Endothelial cell (in vitro differentiated cells): ENCODE data around the gene NFS1. TPM values are rescaled to one million over a fixed set of nuclear protein-coding genes. Genes with fewer than 3 reads are reported as not detected.

Experiments
- DNase-seq: peaks from one replicate; pipeline ENCODE4 v3.0.0; 2021; ENCODE audit warnings: low spot score
- H3K27ac Mint-ChIP-seq: one replicate; pipeline ENCODE4 v1.8.0; 2021; ENCODE audit warnings: mixed read lengths, inconsistent platforms; ENCODE audit not compliant: unreplicated experiment
- H3K27me3 Mint-ChIP-seq: one replicate; pipeline ENCODE4 v1.8.0; 2021; ENCODE audit warnings: mild to moderate bottlenecking, moderate library complexity, mixed read lengths, inconsistent platforms; ENCODE audit not compliant: unreplicated experiment
- H3K36me3 Mint-ChIP-seq: one replicate; pipeline ENCODE4 v1.8.0; 2021; ENCODE audit warnings: mild to moderate bottlenecking, low read depth, mixed read lengths, inconsistent platforms; ENCODE audit not compliant: unreplicated experiment
- H3K4me1 Mint-ChIP-seq: one replicate; pipeline ENCODE4 v1.8.0; 2021; ENCODE audit warnings: mild to moderate bottlenecking, mixed read lengths, inconsistent platforms; ENCODE audit not compliant: unreplicated experiment
- H3K4me3 Mint-ChIP-seq: one replicate; pipeline ENCODE4 v1.8.0; 2021; ENCODE audit warnings: mild to moderate bottlenecking, mixed read lengths, inconsistent platforms; ENCODE audit not compliant: unreplicated experiment
- H3K9me3 Mint-ChIP-seq: one replicate; pipeline ENCODE4 v1.8.0; 2021; ENCODE audit warnings: mixed read lengths, inconsistent platforms; ENCODE audit not compliant: unreplicated experiment
- CTCF ChIP-seq: fragments of 200-600 bp; sonication (generic); IDR thresholded peaks from one replicate; pipeline ENCODE4 v1.5.0; 2021; ENCODE audit warnings: antibody characterized with exemption; ENCODE audit not compliant: unreplicated experiment
- total RNA-seq: library from RNA; stranded (reverse); fragmentation: NEBNext Ultra II Directional; extraction: Animal tissue kit (Norgen Biotek cat#: 25700); gene quantifications from one replicate; pipeline ENCODE4 v1.2.1, GENCODE V29; 2021; ENCODE audit not compliant: unreplicated experiment

NFS1 gene
- total RNA-seq, 1 donor from 2014 or later = 18.3 TPM

GRCh38 chr20:35735826-35736470 is 36.8 kb upstream of the NFS1 start:
- no peak for DNase-seq
- Mint-ChIP-seq H3K9me3 (no peaks in the 10 kb centered on the region), H3K27me3 (no peaks in the 10 kb centered on the region), H3K4me3 (no peak overlapping the region), H3K36me3 (peaks cover 50% of the 10 kb centered on the region), H3K4me1 (peaks cover 25% of the 10 kb centered on the region), H3K27ac (no peak overlapping the region)
- TF ChIP-seq CTCF = no peak

DNA sequence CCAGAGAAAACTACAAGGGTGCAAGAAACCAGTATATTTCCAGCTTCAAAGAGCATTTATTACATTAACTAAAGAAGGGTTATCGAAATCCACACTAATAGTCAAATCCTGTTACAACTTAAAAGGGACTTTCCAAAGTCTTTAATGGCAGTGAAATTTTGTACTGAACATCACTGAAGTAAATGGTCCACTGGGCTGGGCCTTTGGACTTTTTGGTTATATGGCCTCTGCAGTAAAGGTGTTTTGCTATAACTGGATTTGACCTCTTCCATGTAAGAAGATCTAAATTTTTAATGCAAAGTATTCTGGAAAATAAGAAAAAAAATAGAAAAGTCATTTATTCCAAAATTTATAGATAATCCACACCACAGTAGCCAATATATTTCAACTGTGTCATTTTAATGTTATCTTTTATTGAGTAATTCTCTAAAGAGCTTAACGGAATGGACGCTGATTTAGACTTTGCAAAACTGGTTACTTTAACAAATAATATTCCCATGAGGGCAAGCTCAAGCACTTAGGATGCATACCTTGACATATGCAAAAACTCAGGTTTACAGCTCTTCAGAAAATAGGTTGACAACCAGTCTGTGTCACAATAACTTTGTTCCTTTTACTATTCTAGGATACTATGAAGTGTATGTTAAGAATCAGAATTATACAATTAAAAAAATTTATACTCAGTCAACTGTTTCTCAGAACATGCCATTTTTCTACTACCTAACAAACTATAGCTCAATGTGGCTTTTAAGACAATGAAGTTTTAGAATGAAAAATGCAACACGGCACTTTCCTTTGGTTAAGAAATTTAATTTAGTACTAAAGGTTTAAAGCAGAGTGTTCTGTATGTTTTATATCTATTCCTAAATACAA is 35.9 kb upstream of the NFS1 start:
- TF ChIP-seq CTCF = no peak
- Mint-ChIP-seq H3K27ac (no peak overlapping the region), H3K4me3 (no peak overlapping the region), H3K4me1 (peaks cover 23% of the 10 kb centered on the region), H3K36me3 (peaks cover 44% of the 10 kb centered on the region), H3K27me3 (no peaks in the 10 kb centered on the region), H3K9me3 (no peaks in the 10 kb centered on the region)
- no peak for DNase-seq

DNA sequence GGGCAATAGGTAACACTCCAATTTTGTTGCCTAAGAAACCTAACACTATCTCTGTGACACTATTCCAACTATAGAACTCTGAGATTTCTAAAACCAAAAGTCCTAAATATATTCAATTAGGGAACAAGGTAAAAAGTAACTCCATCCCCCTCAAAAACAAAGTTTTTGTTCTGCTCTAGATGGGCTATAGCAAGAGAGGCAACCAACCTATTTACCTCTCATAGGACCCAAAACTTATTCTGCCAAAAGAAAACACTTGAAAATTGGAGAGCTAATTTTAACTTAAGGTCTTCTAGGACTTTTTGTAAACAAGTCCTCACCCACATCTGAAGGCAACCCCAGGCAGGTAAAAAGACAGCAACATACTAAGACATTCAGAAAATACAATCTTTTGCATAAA is 35.2 kb upstream of the NFS1 start:
- Mint-ChIP-seq H3K9me3 (no peaks in the 10 kb centered on the region), H3K27ac (peak overlapping the region; percentile 62), H3K36me3 (peaks cover 42% of the 10 kb centered on the region), H3K4me1 (peaks cover 20% of the 10 kb centered on the region), H3K4me3 (no peak overlapping the region), H3K27me3 (no peaks in the 10 kb centered on the region)
- no peak for DNase-seq
- TF ChIP-seq CTCF = no peak

DNA sequence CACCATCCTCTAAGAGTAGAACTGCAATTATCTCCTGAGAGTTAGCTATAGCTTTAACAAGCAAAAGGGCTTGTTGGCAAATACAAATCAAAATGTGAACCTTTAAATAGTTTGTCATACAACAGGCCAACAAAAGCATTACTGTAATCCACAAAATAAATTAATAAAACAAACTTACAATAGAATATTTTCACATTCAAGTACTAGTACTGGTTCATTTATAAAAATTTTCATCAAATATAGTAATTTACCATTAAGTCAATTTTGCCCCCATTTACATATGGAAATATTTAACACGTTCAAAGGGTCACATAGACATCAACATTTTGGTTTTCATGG is 33.5 kb upstream of the NFS1 start:
- no peaks in the 10 kb centered on the region for H3K27me3 Mint-ChIP-seq
- H3K36me3 Mint-ChIP-seq = peaks cover 33% of the 10 kb centered on the region
- H3K4me1 Mint-ChIP-seq = peaks cover 10% of the 10 kb centered on the region
- no peak for DNase-seq
- TF ChIP-seq CTCF = no peak
- H3K9me3 Mint-ChIP-seq = no peaks in the 10 kb centered on the region
- no peak overlapping the region for H3K4me3 Mint-ChIP-seq
- no peak overlapping the region for H3K27ac Mint-ChIP-seq
